Endothelial cell of umbilical vein (primary cell): Measurements from ENCODE around the gene VPREB1. TPM values are rescaled to one million over a fixed set of nuclear protein-coding genes. Genes with fewer than 3 reads are reported as not detected.

Source experiments
- BruUV-seq: library from RNA; stranded (reverse); fragments of 400-500 nt; replicated peaks from 2 replicates; lab custom pipeline; 2021; lab: Mats Ljungman, UMichigan
- CTCF ChIA-PET: fragments of 300-600, 350-600 bp; sonication (Branson Sonifier 250); formaldehyde crosslinking; loops from one replicate; lab custom pipeline; 2021; ENCODE audit warnings: antibody characterized with exemption, inconsistent platforms; lab: Charles Lee
- POLR2A ChIA-PET: fragments of 300-600, 350-600 bp; sonication (Branson Sonifier 250); formaldehyde crosslinking; loops from one replicate; lab custom pipeline; 2021; ENCODE audit warnings: antibody characterized with exemption, inconsistent platforms; lab: Charles Lee
- DNase-seq: peaks from one replicate; pipeline ENCODE4 v3.0.0-alpha.2; 2011; ENCODE audit warnings: low read depth, low spot score
- FAIRE-seq: peaks from 2 replicates; lab custom pipeline; 2011; peaks lifted over from hg19 to GRCh38; lab: Jason Lieb, UNC
- H2AFZ ChIP-seq: 2 replicates; pipeline ENCODE4 v1.6.0; 2012; ENCODE audit warnings: low read depth, low read length, control low read depth, inconsistent platforms
- H3K27ac ChIP-seq: 2 replicates; pipeline ENCODE4 v1.5.1; 2011; ENCODE audit warnings: low read depth, mild to moderate bottlenecking, control low read depth, low read length, moderate library complexity; ENCODE audit not compliant: insufficient read depth
- H3K27me3 ChIP-seq, 2 experiments: 2 replicates each; pipeline versions ENCODE4 v1.6.0 to v1.6.1; 2011; ENCODE audit warnings: low read length in 2 of 2, mixed read lengths in 1 of 2; ENCODE audit not compliant: control insufficient read depth in 2 of 2, insufficient read depth in 2 of 2
- H3K36me3 ChIP-seq, 2 experiments: 2 replicates in 1 of 2; 3 replicates in 1 of 2; pipeline ENCODE4 v1.5.1; 2011; ENCODE audit warnings: low read length in 2 of 2, mild to moderate bottlenecking in 1 of 2, moderate library complexity in 1 of 2; ENCODE audit not compliant: control insufficient read depth in 2 of 2, insufficient read depth in 2 of 2; ENCODE audit errors: extremely low read depth in 1 of 2
- H3K4me1 ChIP-seq: 3 replicates; pipeline ENCODE4 v1.5.1; 2011; ENCODE audit warnings: mild to moderate bottlenecking, low read length; ENCODE audit not compliant: control insufficient read depth, insufficient read depth; ENCODE audit errors: extremely low read depth
- H3K4me2 ChIP-seq: 2 replicates; pipeline ENCODE4 v1.6.1; 2011; ENCODE audit warnings: low read length, control low read depth, mixed read lengths; ENCODE audit not compliant: insufficient read depth
- H3K4me3 ChIP-seq, 3 experiments: fragments of 200-600 bp in 1 of 3; sonication (generic), shearing (Covaris generic) in 1 of 3; replicated peaks in 1 of 3; 2 replicates each; pipeline ENCODE4 v1.5.1; 2011 to 2016; ENCODE audit warnings: control low read depth in 3 of 3, low read length in 3 of 3, mild to moderate bottlenecking in 2 of 3, inconsistent platforms in 1 of 3, low read depth in 1 of 3, moderate library complexity in 1 of 3; ENCODE audit not compliant: insufficient read depth in 1 of 3
- H3K79me2 ChIP-seq: 2 replicates; pipeline ENCODE4 v1.6.0; 2012; ENCODE audit warnings: low read length, inconsistent platforms; ENCODE audit not compliant: control insufficient read depth, insufficient read depth
- H3K9ac ChIP-seq: replicated peaks from 2 replicates; pipeline ENCODE3; 2011; ENCODE audit warnings: low read length, control low read depth; ENCODE audit not compliant: insufficient read depth; ENCODE audit errors: extremely low read depth
- H3K9me1 ChIP-seq: replicated peaks from 3 replicates; pipeline ENCODE4 v1.6.0; 2011; ENCODE audit warnings: mild to moderate bottlenecking, low read length; ENCODE audit not compliant: control insufficient read depth, insufficient read depth; ENCODE audit errors: extremely low read depth
- H3K9me3 ChIP-seq: replicated peaks from 2 replicates; pipeline ENCODE4 v1.5.1; 2012; ENCODE audit warnings: low read length, inconsistent platforms; ENCODE audit not compliant: control insufficient read depth, insufficient read depth
- H4K20me1 ChIP-seq: replicated peaks from 2 replicates; pipeline ENCODE3; 2011; ENCODE audit warnings: mild to moderate bottlenecking, low read length; ENCODE audit not compliant: control insufficient read depth, insufficient read depth; ENCODE audit errors: extremely low read depth
- CTCF ChIP-seq, 2 donors: IDR thresholded peaks; 1 replicate in 1 of 2; 2 replicates in 1 of 2; pipeline ENCODE4 v1.5.1; 2011; ENCODE audit warnings: low read length in 2 of 2, mild to moderate bottlenecking in 2 of 2, moderate library complexity in 2 of 2, control low read depth in 1 of 2, inconsistent platforms in 1 of 2, low read depth in 1 of 2; ENCODE audit not compliant: insufficient read depth in 1 of 2; ENCODE audit errors: extremely low read depth in 1 of 2
- EZH2 ChIP-seq: IDR thresholded peaks from 2 replicates; pipeline ENCODE4 v1.6.1; 2012; ENCODE audit warnings: borderline replicate concordance, low read depth, mild to moderate bottlenecking, moderate library complexity, low read length, inconsistent platforms; ENCODE audit not compliant: severe bottlenecking
- FOS ChIP-seq: IDR thresholded peaks from 2 replicates; pipeline ENCODE4 v1.6.1; 2011; ENCODE audit warnings: mild to moderate bottlenecking, low read length, moderate library complexity, borderline replicate concordance; ENCODE audit not compliant: insufficient read depth
- GATA2 ChIP-seq: IDR thresholded peaks from 2 replicates; pipeline ENCODE4 v1.7.0; 2011; ENCODE audit warnings: low read depth, mild to moderate bottlenecking, moderate library complexity, mixed read lengths, low read length; ENCODE audit not compliant: insufficient read length, insufficient read depth
- JUN ChIP-seq: IDR thresholded peaks from 2 replicates; pipeline ENCODE4 v1.6.1; 2011; ENCODE audit warnings: borderline replicate concordance, low read depth; ENCODE audit not compliant: insufficient read length, insufficient read depth
- MAX ChIP-seq: IDR thresholded peaks from 2 replicates; pipeline ENCODE4 v1.6.1; 2011; ENCODE audit not compliant: insufficient read depth, insufficient read length
- MYC ChIP-seq: IDR thresholded peaks from one replicate; pipeline ENCODE4 v1.6.1; 2011; ENCODE audit warnings: mild to moderate bottlenecking, low read depth, low read length
- POLR2A ChIP-seq: IDR thresholded peaks from 2 replicates; pipeline ENCODE4 v1.6.1; 2012; ENCODE audit warnings: low read depth, mild to moderate bottlenecking, control low read depth, low read length
- POLR2AphosphoS5 ChIP-seq: IDR thresholded peaks from 2 replicates; pipeline ENCODE4 v1.6.1; 2012; ENCODE audit warnings: low read depth, mild to moderate bottlenecking, control low read depth, low read length, moderate library complexity; ENCODE audit not compliant: insufficient read depth
- dilution Hi-C: fragments of 300-500 bp; cut with MboI; formaldehyde crosslinking; loops from one replicate; pipeline ENCODE4 v1.15.0; 2019; ENCODE audit warnings: low sequenced_read_pairs; ENCODE audit not compliant: extremely low pct_ligation_motif_present
- intact Hi-C: fragments of 100-400 bp; cut with micrococcal nuclease; formaldehyde crosslinking; loops from one replicate; pipeline ENCODE4 v1.10.0; 2022
- polyA plus RNA-seq, 4 experiments: library from polyadenylated mRNA; depleted of rRNA in 3 of 4; stranded (reverse) in 3 of 4; unstranded in 1 of 4; fragments of >200 nt; gene quantifications; 2 replicates each; pipeline versions ENCODE4 v1.2.1 to v1.2.3, GENCODE V29; 2011 to 2012; ENCODE audit warnings: missing spikeins in 1 of 4
- total RNA-seq: library from RNA; stranded (reverse); gene quantifications from 2 replicates; pipeline ENCODE4 v1.2.3, GENCODE V29; 2021

The VPREB1 gene
- total and polyA plus RNA-seq, 2 donors (not counting 3 experiments of a cell fraction or from before 2014, with no cell fraction given) = not detected

GRCh38 chr22:22214819-22215329 is 29.7 kb upstream of the VPREB1 start:
- intact Hi-C loops = no loop called here
- CTCF ChIA-PET = interaction anchor here (1.2 to 3.1 kb wide), 4 partner anchors 13 to 128 kb away, joined by 3 to 17 read pairs (median 6); no protein-coding TSS in a partner anchor

More at GRCh38 chr22:22214819-22215329, 29.7 kb upstream of the VPREB1 start:
- no peak for FAIRE-seq
- TF ChIP-seq EZH2 (no peak), MAX (no peak), FOS (no peak), GATA2 (no peak), POLR2A (no peak), JUN (no peak), MYC (no peak), CTCF (IDR thresholded peaks at IDR 0.05; ENCODE audit: extremely low read depth in 1 of 2, insufficient read depth in 1 of 2, low read depth in 1 of 2, low read length in 2 of 2) (no peak), POLR2AphosphoS5 (no peak)
- no peaks in the 10 kb centered on the region for H3K9me1 ChIP-seq
- H2AFZ ChIP-seq = no peak overlapping the region
- peaks cover 9% of the 10 kb centered on the region for H3K4me1 ChIP-seq
- H3K36me3 ChIP-seq = no peaks in the 10 kb centered on the region
- no TSS peak for BruUV-seq
- dilution Hi-C loops = no loop called here
- POLR2A ChIA-PET = interaction anchor here (0.6 kb wide), 1 partner anchor 1648 kb away, joined by 3 read pairs; no protein-coding TSS in a partner anchor
- peaks cover 7 to 12% of the 10 kb centered on the region in 2 experiments for H3K27me3 ChIP-seq
- H3K79me2 ChIP-seq = no peaks in the 10 kb centered on the region
- H3K4me2 ChIP-seq = no peak overlapping the region
- no peaks in the 10 kb centered on the region for H3K9me3 ChIP-seq
- H3K9ac ChIP-seq = no peak overlapping the region
- no peaks in the 10 kb centered on the region for H4K20me1 ChIP-seq
- no peak overlapping the region for H3K4me3 ChIP-seq
- no peak overlapping the region for H3K27ac ChIP-seq
- DNase-seq = no peak
